Hepatocyte (in vitro differentiated cells): Measurements from ENCODE around the gene TBC1D24. TPM values are rescaled to one million over a fixed set of nuclear protein-coding genes. Genes with fewer than 3 reads are reported as not detected.

ENCODE experiments used
- DNase-seq: peaks from one replicate; pipeline ENCODE4 v3.0.0-alpha.2; 2016; ENCODE audit warnings: low spot score
- H2AFZ ChIP-seq: fragments of 200-600 bp; sonication (generic); 2 replicates; pipeline ENCODE4 v1.6.0; 2016; ENCODE audit warnings: antibody characterized with exemption, mild to moderate bottlenecking
- H3K27ac ChIP-seq: fragments of 200-600 bp; sonication (generic); 2 replicates; pipeline ENCODE4 v1.5.1; 2016; ENCODE audit warnings: mild to moderate bottlenecking
- H3K27me3 ChIP-seq: fragments of 200-600 bp; sonication (generic); 2 replicates; pipeline ENCODE4 v1.6.1; 2016
- H3K36me3 ChIP-seq: fragments of 200-600 bp; sonication (generic); replicated peaks from 2 replicates; pipeline ENCODE4 v1.5.1; 2016; ENCODE audit warnings: low read depth; ENCODE audit not compliant: insufficient read depth
- H3K4me1 ChIP-seq: fragments of 200-600 bp; sonication (generic); 2 replicates; pipeline ENCODE4 v1.5.1; 2016; ENCODE audit warnings: mild to moderate bottlenecking, moderate library complexity; ENCODE audit not compliant: insufficient read depth
- H3K4me2 ChIP-seq: fragments of 200-600 bp; sonication (generic); 2 replicates; pipeline ENCODE4 v1.6.0; 2016
- H3K4me3 ChIP-seq: fragments of 200-600 bp; sonication (generic); 2 replicates; pipeline ENCODE4 v1.5.1; 2016; ENCODE audit warnings: mild to moderate bottlenecking
- H3K79me2 ChIP-seq: fragments of 200-600 bp; sonication (generic); 2 replicates; pipeline ENCODE4 v1.6.0; 2017; ENCODE audit warnings: mild to moderate bottlenecking
- H3K9me2 ChIP-seq: fragments of 200-600 bp; sonication (generic); replicated peaks from 2 replicates; pipeline ENCODE4 v1.6.0; 2017; ENCODE audit warnings: mild to moderate bottlenecking; ENCODE audit not compliant: insufficient read depth
- H3K9me3 ChIP-seq: fragments of 200-600 bp; sonication (generic); 2 replicates; pipeline ENCODE4 v1.5.1; 2016; ENCODE audit warnings: low read depth, mild to moderate bottlenecking
- H4K20me1 ChIP-seq: fragments of 200-600 bp; sonication (generic); 2 replicates; pipeline ENCODE4 v1.6.0; 2016; ENCODE audit warnings: mild to moderate bottlenecking; ENCODE audit not compliant: insufficient read depth, poor library complexity, severe bottlenecking
- CTCF ChIP-seq: fragments of 200-600 bp; sonication (generic); IDR thresholded peaks from 2 replicates; pipeline ENCODE4 v1.5.1; 2016; ENCODE audit warnings: antibody characterized with exemption, mild to moderate bottlenecking; ENCODE audit not compliant: poor library complexity
- EZH2 ChIP-seq: fragments of 200-600 bp; sonication (generic); IDR thresholded peaks from 2 replicates; pipeline ENCODE4 v1.6.1; 2016; ENCODE audit warnings: antibody characterized with exemption, mild to moderate bottlenecking, borderline replicate concordance
- EZH2phosphoT487 ChIP-seq: fragments of 200-600 bp; sonication (generic); IDR thresholded peaks from one replicate; pipeline ENCODE4 v1.6.1; 2018; ENCODE audit warnings: antibody characterized with exemption, mild to moderate bottlenecking, low read depth, moderate library complexity; ENCODE audit not compliant: unreplicated experiment, severe bottlenecking
- WGBS: methylation state at CpG from one replicate; pipeline ENCODE4 v1.1.6; 2016; ENCODE audit warnings: low lambda C conversion rate; ENCODE audit errors: missing lambda C conversion rate; 5-methylcytosine and 5-hydroxymethylcytosine counted together
- polyA plus RNA-seq: library from polyadenylated mRNA; unstranded; fragments of >200 nt; fragmentation: Nextera tagmentation; extraction: Ambion mirVana; gene quantifications from 2 replicates; pipeline ENCODE4 v1.2.1, GENCODE V29; 2016
- total RNA-seq: library from RNA; depleted of rRNA; stranded (reverse); fragments of >200 nt; gene quantifications from 2 replicates; pipeline ENCODE4 v1.2.3, GENCODE V29; 2014

The TBC1D24 gene
- total and polyA plus RNA-seq, 2 experiments from 2014 or later = 8.3 to 13.6 TPM

GRCh38 chr16:2520784-2521531 is 46.0 kb downstream of the TBC1D24 start:
- H3K27me3 ChIP-seq = no peaks in the 10 kb centered on the region
- H3K9me2 ChIP-seq = no peaks in the 10 kb centered on the region
- H3K4me1 ChIP-seq = peaks cover 46% of the 10 kb centered on the region
- no peak overlapping the region for H2AFZ ChIP-seq
- peaks cover 76% of the 10 kb centered on the region for H3K79me2 ChIP-seq
- no peaks in the 10 kb centered on the region for H3K36me3 ChIP-seq
- H4K20me1 ChIP-seq = peaks cover 45% of the 10 kb centered on the region
- 23% methylated on average over 31 of the region's 41 CpGs for WGBS
- no peaks in the 10 kb centered on the region for H3K9me3 ChIP-seq
- H3K27ac ChIP-seq = peak overlapping the region; percentile 81
- DNase-seq = peak; percentile 69
- peak overlapping the region; percentile 49 for H3K4me3 ChIP-seq
- H3K4me2 ChIP-seq = peak overlapping the region; percentile 95
- TF ChIP-seq EZH2phosphoT487 = no peak
- TF ChIP-seq CTCF = no peak
- no peak for TF ChIP-seq EZH2

DNA sequence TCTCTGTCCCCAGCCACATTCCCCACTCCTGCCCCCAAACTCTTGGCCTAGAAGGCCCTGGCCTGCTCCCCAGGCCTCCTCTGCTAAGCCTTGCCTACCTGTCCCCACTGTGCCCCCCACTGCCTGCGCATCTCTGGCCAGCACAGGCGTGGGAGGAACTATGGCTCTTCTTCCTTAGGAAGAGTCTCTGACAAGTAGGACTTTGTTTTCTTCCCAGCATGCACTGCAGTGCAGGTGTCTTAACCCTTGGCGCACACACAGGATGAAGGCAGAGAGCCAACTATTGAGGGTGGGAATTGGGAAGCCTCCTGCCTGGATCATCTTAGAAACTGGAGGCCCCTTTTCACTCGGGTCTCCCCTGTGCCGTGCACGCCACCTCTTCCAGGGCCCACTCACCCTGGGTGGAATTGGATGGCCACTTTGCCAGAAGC is 48.9 kb downstream of the TBC1D24 start:
- Histone ChIP-seq H3K36me3 (no peaks in the 10 kb centered on the region), H3K4me2 (peak overlapping the region; percentile 54), H4K20me1 (peaks cover 16% of the 10 kb centered on the region), H3K27ac (peak overlapping the region; percentile 47), H3K27me3 (no peaks in the 10 kb centered on the region), H3K4me1 (peaks cover 31% of the 10 kb centered on the region), H3K79me2 (peaks cover 49% of the 10 kb centered on the region), H3K4me3 (no peak overlapping the region), H3K9me2 (no peaks in the 10 kb centered on the region), H3K9me3 (no peaks in the 10 kb centered on the region), H2AFZ (no peak overlapping the region)
- TF ChIP-seq EZH2 (no peak), EZH2phosphoT487 (no peak)
- DNase-seq = peak; percentile 42
- WGBS = 81% methylated on average over 6 of the region's 6 CpGs

DNA sequence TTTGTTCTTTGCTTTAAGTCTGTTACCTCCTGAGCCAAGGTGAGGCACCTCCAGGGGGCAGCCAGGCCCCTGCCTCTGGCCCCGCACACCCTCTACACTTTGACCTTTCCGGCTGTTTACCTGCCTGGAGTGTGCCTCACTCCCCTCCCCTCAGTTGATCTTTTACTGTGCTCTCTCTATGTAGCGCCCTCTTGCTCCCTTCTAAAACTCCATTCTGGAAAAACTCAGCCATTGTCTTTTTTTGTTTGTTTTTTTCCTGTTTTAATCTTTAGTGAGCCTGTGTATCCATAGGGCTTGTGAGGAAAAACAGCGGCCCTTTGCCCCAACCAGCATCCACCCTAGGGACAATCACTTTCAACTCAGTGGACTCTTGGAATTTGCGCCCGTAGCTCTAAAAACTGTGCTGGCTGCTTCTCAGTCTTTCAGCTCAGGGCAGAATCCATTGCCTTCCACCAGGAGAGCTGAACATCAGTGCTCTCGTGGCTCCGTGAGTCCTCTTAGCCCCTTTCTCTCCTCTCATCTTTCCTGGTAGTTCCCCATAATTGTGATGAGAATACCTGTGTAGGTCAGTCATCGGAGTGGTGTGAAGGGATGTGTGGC is 49.5 kb downstream of the TBC1D24 start:
- peaks cover 43% of the 10 kb centered on the region for H3K79me2 ChIP-seq
- no peak overlapping the region for H3K4me3 ChIP-seq
- no peaks in the 10 kb centered on the region for H3K27me3 ChIP-seq
- DNase-seq = no peak
- H2AFZ ChIP-seq = no peak overlapping the region
- H4K20me1 ChIP-seq = peaks cover 10% of the 10 kb centered on the region
- peak overlapping the region; percentile 47 for H3K27ac ChIP-seq
- TF ChIP-seq CTCF (peak; percentile 15), EZH2 (no peak), EZH2phosphoT487 (no peak)
- 66% methylated on average over 9 of the region's 9 CpGs for WGBS
- no peaks in the 10 kb centered on the region for H3K9me2 ChIP-seq
- no peaks in the 10 kb centered on the region for H3K9me3 ChIP-seq
- H3K36me3 ChIP-seq = no peaks in the 10 kb centered on the region
- H3K4me2 ChIP-seq = peak overlapping the region; percentile 54
- H3K4me1 ChIP-seq = peaks cover 29% of the 10 kb centered on the region

GRCh38 chr16:2526135-2526534 is 51.2 kb downstream of the TBC1D24 start:
- Histone ChIP-seq H3K4me2 (no peak overlapping the region), H3K79me2 (peaks cover 33% of the 10 kb centered on the region), H2AFZ (no peak overlapping the region), H3K27me3 (no peaks in the 10 kb centered on the region), H3K27ac (no peak overlapping the region), H3K4me3 (no peak overlapping the region), H3K9me2 (no peaks in the 10 kb centered on the region), H4K20me1 (peaks cover 5% of the 10 kb centered on the region), H3K36me3 (no peaks in the 10 kb centered on the region), H3K4me1 (peaks cover 21% of the 10 kb centered on the region), H3K9me3 (no peaks in the 10 kb centered on the region)
- WGBS = 93% methylated on average over 7 of the region's 8 CpGs
- TF ChIP-seq CTCF = no peak
- TF ChIP-seq EZH2phosphoT487 = no peak
- TF ChIP-seq EZH2 = no peak
- DNase-seq = no peak
